RWPE2 (cell line): Measurements from ENCODE around the gene KCMF1.

ENCODE experiments used
- ATAC-seq: fragments of 200-7000 bp; cut with Tn5 transposase; 3 replicates; pipeline ENCODE4 v1.9.1; 2021; ENCODE audit warnings: low read depth
- DNase-seq: peaks from one replicate; pipeline ENCODE4 v3.0.0-alpha.2; 2020; ENCODE audit warnings: low spot score
- H3K27ac ChIP-seq: fragments of 450-650 bp; 2 replicates; pipeline ENCODE4 v1.5.1; 2017; ENCODE audit warnings: mild to moderate bottlenecking; ENCODE audit not compliant: poor library complexity, severe bottlenecking
- H3K27me3 ChIP-seq: fragments of 250-450 bp; sonication (Bioruptor Pico); 2 replicates; pipeline ENCODE4 v1.5.1; 2021; ENCODE audit warnings: mild to moderate bottlenecking, moderate library complexity; ENCODE audit not compliant: insufficient read depth, poor library complexity, severe bottlenecking
- H3K36me3 ChIP-seq: fragments of 250-450 bp; sonication (Bioruptor Pico); 2 replicates; pipeline ENCODE4 v1.5.1; 2020; ENCODE audit warnings: low read depth, mild to moderate bottlenecking, moderate library complexity
- H3K4me1 ChIP-seq: fragments of 250-450 bp; sonication (Bioruptor Pico); 2 replicates; pipeline ENCODE4 v1.5.1; 2021; ENCODE audit warnings: mild to moderate bottlenecking, moderate library complexity; ENCODE audit not compliant: insufficient read depth, poor library complexity, severe bottlenecking
- H3K4me3 ChIP-seq: fragments of 250-450 bp; sonication (Bioruptor Pico); 2 replicates; pipeline ENCODE4 v1.5.1; 2021; ENCODE audit warnings: mild to moderate bottlenecking, moderate library complexity; ENCODE audit not compliant: severe bottlenecking
- H3K9me3 ChIP-seq: fragments of 250-450 bp; sonication (Bioruptor Pico); 2 replicates; pipeline ENCODE4 v1.5.1; 2021; ENCODE audit warnings: mild to moderate bottlenecking, moderate library complexity; ENCODE audit not compliant: severe bottlenecking
- CTCF ChIP-seq: fragments of 450-650 bp; IDR thresholded peaks from one replicate; pipeline ENCODE4 v1.5.1; 2017; ENCODE audit warnings: mild to moderate bottlenecking, moderate library complexity; ENCODE audit not compliant: poor library complexity, severe bottlenecking

The KCMF1 gene

GRCh38 chr2:85011747-85012146 is 40.8 kb downstream of the KCMF1 start:
- Histone ChIP-seq H3K4me3 (no peak overlapping the region), H3K27me3 (no peaks in the 10 kb centered on the region), H3K27ac (peak overlapping the region; percentile 58), H3K4me1 (peaks cover 31% of the 10 kb centered on the region), H3K36me3 (peaks cover 22% of the 10 kb centered on the region), H3K9me3 (no peaks in the 10 kb centered on the region)
- no peak for ATAC-seq
- DNase-seq: no peak
- TF ChIP-seq CTCF: peak; percentile 21

- TF ChIP-seq CTCF: no peak
These were observed 41.5 kb downstream of the KCMF1 start for GRCh38 chr2:85012431-85012830.

GRCh38 chr2:85012855-85013254 is 41.9 kb downstream of the KCMF1 start:
- Histone ChIP-seq H3K4me1 (peaks cover 39% of the 10 kb centered on the region), H3K36me3 (peaks cover 16% of the 10 kb centered on the region), H3K27ac (peak overlapping the region; percentile 58), H3K27me3 (no peaks in the 10 kb centered on the region), H3K4me3 (no peak overlapping the region), H3K9me3 (no peaks in the 10 kb centered on the region)
- ATAC-seq (no peak), DNase-seq (no peak)
- no peak for TF ChIP-seq CTCF

More at GRCh38 chr2:85012431-85012830, 41.5 kb downstream of the KCMF1 start:
- Histone ChIP-seq H3K36me3 (peaks cover 20% of the 10 kb centered on the region), H3K9me3 (no peaks in the 10 kb centered on the region), H3K27ac (peak overlapping the region; percentile 58), H3K27me3 (no peaks in the 10 kb centered on the region), H3K4me3 (no peak overlapping the region), H3K4me1 (peaks cover 35% of the 10 kb centered on the region)
- ATAC-seq (no peak), DNase-seq (no peak)

- H3K27ac ChIP-seq: peak overlapping the region; percentile 58
These were observed 44.8 kb downstream of the KCMF1 start for GRCh38 chr2:85015653-85016360.

More at GRCh38 chr2:85015653-85016360, 44.8 kb downstream of the KCMF1 start:
- Histone ChIP-seq H3K27me3 (no peaks in the 10 kb centered on the region), H3K4me1 (peaks cover 45% of the 10 kb centered on the region), H3K36me3 (peaks cover 21% of the 10 kb centered on the region), H3K4me3 (no peak overlapping the region), H3K9me3 (no peaks in the 10 kb centered on the region)
- DNase-seq (no peak), ATAC-seq (no peak)
- no peak for TF ChIP-seq CTCF
